B cell (primary cell): ENCODE results near the gene DCTN4. TPM values are rescaled to one million over a fixed set of nuclear protein-coding genes. Genes with fewer than 3 reads are reported as not detected.
A peak's percentile ranks its signal among the peaks of the same experiment; 100 is the strongest.

Source experiments
- ATAC-seq: fragments of 200-7000 bp; cut with Tn5 transposase; one replicate; pipeline ENCODE4 v1.10.0; 2021; ENCODE audit warnings: low read depth, mild to moderate bottlenecking, moderate number of reproducible peaks, moderate library complexity
- CTCF ChIA-PET: fragments of 350-600 bp; sonication (Branson Sonifier 250); formaldehyde crosslinking; loops from one replicate; lab custom pipeline; 2021; ENCODE audit warnings: antibody characterized with exemption, inconsistent platforms; lab: Charles Lee
- POLR2A ChIA-PET: fragments of 350-600 bp; sonication (Branson Sonifier 250); formaldehyde crosslinking; loops from one replicate; lab custom pipeline; 2021; ENCODE audit warnings: antibody characterized with exemption; lab: Charles Lee
- DNase-seq: peaks from one replicate; pipeline ENCODE4 v3.0.0; 2013
- H2AFZ ChIP-seq: 2 replicates; pipeline ENCODE4 v1.6.1; 2012; ENCODE audit warnings: mild to moderate bottlenecking, low read depth, low read length; ENCODE audit not compliant: insufficient read depth, poor library complexity, severe bottlenecking
- H3K27ac ChIP-seq, 2 donors: 1 replicate in 1 of 2; 2 replicates in 1 of 2; pipeline ENCODE4 v1.5.1; 2012 to 2013; ENCODE audit warnings: low read length in 2 of 2, mild to moderate bottlenecking in 2 of 2, moderate library complexity in 1 of 2
- H3K27me3 ChIP-seq, 4 experiments: fragments of 200-600 bp in 1 of 4; sonication (generic) in 1 of 4; replicated peaks in 1 of 4; 1 replicate in 2 of 4; 2 replicates in 2 of 4; pipeline versions ENCODE4 v1.6.1 to v1.7.0; 2013 to 2016; ENCODE audit warnings: low read length in 3 of 4, mild to moderate bottlenecking in 2 of 4, mixed read lengths in 1 of 4, moderate library complexity in 1 of 4; ENCODE audit not compliant: insufficient read depth in 4 of 4, control insufficient read depth in 3 of 4; ENCODE audit errors: control extremely low read depth in 1 of 4
- H3K36me3 ChIP-seq, 2 experiments: replicated peaks in 1 of 2; 1 replicate in 1 of 2; 2 replicates in 1 of 2; pipeline versions ENCODE4 v1.6.1 to v1.7.1; 2013; ENCODE audit warnings: low read length in 1 of 2; ENCODE audit not compliant: insufficient read depth in 2 of 2, control insufficient read depth in 1 of 2; ENCODE audit errors: control extremely low read depth in 1 of 2, extremely low read depth in 1 of 2
- H3K4me1 ChIP-seq, 2 donors: fragments of 200-600 bp in 1 of 2; sonication (generic) in 1 of 2; 1 replicate in 1 of 2; 2 replicates in 1 of 2; pipeline versions ENCODE4 v1.5.1 to v1.6.1; 2013 to 2017; ENCODE audit warnings: low read length in 2 of 2; ENCODE audit not compliant: control insufficient read depth in 2 of 2, insufficient read depth in 2 of 2
- H3K4me2 ChIP-seq: replicated peaks from 2 replicates; pipeline ENCODE3; 2012; ENCODE audit warnings: mild to moderate bottlenecking, low read depth, low read length; ENCODE audit not compliant: poor library complexity, severe bottlenecking
- H3K4me3 ChIP-seq, 5 experiments: fragments of 200-600 bp in 1 of 5; sonication (generic) in 1 of 5; 1 replicate in 3 of 5; 2 replicates in 2 of 5; pipeline versions ENCODE4 v1.5.1 to v1.7.0; 2011 to 2016; ENCODE audit warnings: low read length in 4 of 5, mild to moderate bottlenecking in 4 of 5, low read depth in 2 of 5, control low read depth in 1 of 5, moderate library complexity in 1 of 5; ENCODE audit not compliant: insufficient read depth in 1 of 5; ENCODE audit errors: control extremely low read depth in 1 of 5, extremely low read depth in 1 of 5
- H3K79me2 ChIP-seq: fragments of 200-600 bp; sonication (generic); one replicate; pipeline ENCODE4 v1.6.0; 2016; ENCODE audit warnings: low read length; ENCODE audit not compliant: control insufficient read depth, insufficient read depth
- H3K9ac ChIP-seq: fragments of 200-600 bp; sonication (generic); 2 replicates; pipeline ENCODE4 v1.6.1; 2017; ENCODE audit warnings: mild to moderate bottlenecking, low read length, moderate library complexity
- H3K9me3 ChIP-seq, 3 donors: one replicate each; pipeline versions ENCODE4 v1.6.1 to v1.7.1; 2013; ENCODE audit warnings: low read length in 2 of 3; ENCODE audit not compliant: control insufficient read depth in 2 of 3, insufficient read depth in 1 of 3; ENCODE audit errors: control extremely low read depth in 1 of 3
- H4K20me1 ChIP-seq: 2 replicates; pipeline ENCODE4 v1.6.0; 2012; ENCODE audit warnings: mild to moderate bottlenecking, low read length; ENCODE audit not compliant: insufficient read depth, control insufficient read depth, poor library complexity, severe bottlenecking
- H3K27ac Mint-ChIP-seq: one replicate; pipeline ENCODE4 v1.8.0; 2021; ENCODE audit warnings: mixed read lengths
- H3K27me3 Mint-ChIP-seq: one replicate; pipeline ENCODE4 v1.8.0; 2021; ENCODE audit warnings: mixed read lengths
- H3K4me1 Mint-ChIP-seq: one replicate; pipeline ENCODE4 v1.8.0; 2021; ENCODE audit warnings: mixed read lengths
- H3K4me3 Mint-ChIP-seq: one replicate; pipeline ENCODE4 v1.8.0; 2021; ENCODE audit warnings: mixed read lengths
- H3K9me3 Mint-ChIP-seq: one replicate; pipeline ENCODE4 v1.8.0; 2022; ENCODE audit warnings: mixed read lengths; ENCODE audit not compliant: insufficient read depth
- CTCF ChIP-seq: fragments of 200-600 bp; IDR thresholded peaks from one replicate; pipeline ENCODE4 v1.8.0; 2022; ENCODE audit warnings: antibody characterized with exemption, mild to moderate bottlenecking
- EZH2 ChIP-seq: IDR thresholded peaks from 2 replicates; pipeline ENCODE4 v1.6.1; 2012; ENCODE audit warnings: borderline replicate concordance, low read depth, mild to moderate bottlenecking, moderate library complexity, low read length; ENCODE audit not compliant: insufficient read depth, poor library complexity, severe bottlenecking
- whole genome bisulfite sequencing: methylation state at CpG from one replicate; pipeline ENCODE4 v1.1.5; 2013; ENCODE audit warnings: missing lambda C conversion rate; ENCODE audit not compliant: insufficient coverage; 5-methylcytosine and 5-hydroxymethylcytosine counted together
- intact Hi-C: fragments of 100-400 bp; cut with micrococcal nuclease; formaldehyde crosslinking; loops from one replicate; pipeline ENCODE4 v1.10.0; 2022
- polyA plus RNA-seq: library from polyadenylated mRNA; depleted of rRNA; stranded (reverse); fragments of >200 nt; gene quantifications from 2 replicates; pipeline ENCODE4 v1.2.3, GENCODE V29; 2012
- total RNA-seq, 2 donors: library from RNA; stranded (reverse); fragments of 120-200 nt in 1 of 2; gene quantifications; 1 replicate in 1 of 2; 2 replicates in 1 of 2; pipeline versions ENCODE4 v1.2.3 to v1.2.4, GENCODE V29; 2013 to 2022

The DCTN4 gene
- total and polyA plus RNA-seq, 2 donors (not counting 1 experiment from before 2014, with no cell fraction given) = 11.2 to 54.4 TPM

- H3K4me1 ChIP-seq = peaks cover 31 to 32% of the 10 kb centered on the region in 2 donors
- Mint-ChIP-seq H3K4me1 (peaks cover 29% of the 10 kb centered on the region), H3K9me3 (no peaks in the 10 kb centered on the region), H3K4me3 (peak overlapping the region; percentile 50), H3K27ac (peak overlapping the region; percentile 39), H3K27me3 (peaks cover 28% of the 10 kb centered on the region)
- 0% methylated on average over 5 of the region's 6 CpGs for WGBS
- no peak for TF ChIP-seq CTCF
- no peak for TF ChIP-seq EZH2
- peak overlapping the region; percentile 24 for H3K4me2 ChIP-seq
- H3K4me3 ChIP-seq = no peak overlapping the region
- H3K27ac ChIP-seq = no peak overlapping the region
- H3K36me3 ChIP-seq = no peaks in the 10 kb centered on the region
- peak overlapping the region; percentile 9 for H2AFZ ChIP-seq
- intact Hi-C loops = no loop called here
- H4K20me1 ChIP-seq = no peaks in the 10 kb centered on the region
- H3K27me3 ChIP-seq = peaks cover 0 to 36% (median 21%) of the 10 kb centered on the region in 4 experiments
- ATAC-seq = peak; percentile 40
- ChIA-PET POLR2A (interaction anchor here (0.5 kb wide), 1 partner anchor 972 kb away, joined by 3 read pairs; no protein-coding TSS in a partner anchor), CTCF (interaction anchor here (1.0 to 1.4 kb wide), 4 partner anchors 18 to 219 kb away, joined by 3 to 4 read pairs (median 3); no protein-coding TSS in a partner anchor)
- peak; percentile 53 for DNase-seq
- H3K79me2 ChIP-seq = no peaks in the 10 kb centered on the region
- H3K9ac ChIP-seq = no peak overlapping the region
- H3K9me3 ChIP-seq = peaks cover 0 to 3% (median 0%) of the 10 kb centered on the region in 3 donors
These were observed 21.4 kb upstream of the DCTN4 start for GRCh38 chr5:150780187-150780692.
